ENCODE results near the gene ANKRD50.

ANKRD50 gene

GRCh38 chr4:124710015-124710741, 2.4 kb downstream of the ANKRD50 start:
- no peak for DNase-seq

GRCh38 chr4:124708517-124709300, 3.8 kb downstream of the ANKRD50 start:
- peak; percentile 71 for DNase-seq

- DNase-seq = no peak
Measured at GRCh38 chr4:124705393-124705792, 7.1 kb downstream of the ANKRD50 start.

- no peak for DNase-seq
Measured at GRCh38 chr4:124703154-124703553, 9.4 kb downstream of the ANKRD50 start.

GRCh38 chr4:124697441-124697840, 15.1 kb downstream of the ANKRD50 start:
- DNase-seq = no peak

- no peak for DNase-seq
Measured at GRCh38 chr4:124696182-124696581, 16.4 kb downstream of the ANKRD50 start.

- no peak for DNase-seq
Measured at GRCh38 chr4:124694946-124695598, 17.5 kb downstream of the ANKRD50 start.

- DNase-seq = no peak
Measured at GRCh38 chr4:124694306-124694705, 18.2 kb downstream of the ANKRD50 start.

GRCh38 chr4:124691801-124692200, 20.7 kb downstream of the ANKRD50 start:
- no peak for DNase-seq

GRCh38 chr4:124686279-124686678, 26.3 kb downstream of the ANKRD50 start:
- DNase-seq = no peak

GRCh38 chr4:124685851-124686250, 26.7 kb downstream of the ANKRD50 start:
- DNase-seq = peak; percentile 11

GRCh38 chr4:124684301-124684700, 28.2 kb downstream of the ANKRD50 start:
- DNase-seq = no peak

- DNase-seq = no peak
Measured at GRCh38 chr4:124682384-124682783, 30.1 kb downstream of the ANKRD50 start.

GRCh38 chr4:124666496-124666895, 46.0 kb downstream of the ANKRD50 start:
- no peak for DNase-seq

- no peak for DNase-seq
Measured at GRCh38 chr4:124658795-124659194, 53.7 kb downstream of the ANKRD50 start.

- no peak for DNase-seq
Measured at GRCh38 chr4:124650614-124651013, 61.9 kb downstream of the ANKRD50 start.

GRCh38 chr4:124647599-124647998, 64.9 kb downstream of the ANKRD50 start:
- DNase-seq = no peak

- no peak for DNase-seq
Measured at GRCh38 chr4:124644621-124645020, 67.9 kb downstream of the ANKRD50 start.

- DNase-seq = no peak
Measured at GRCh38 chr4:124642846-124643245, 69.7 kb downstream of the ANKRD50 start.

- peak; percentile 78 for DNase-seq
Measured at GRCh38 chr4:124641715-124642381, 70.7 kb downstream of the ANKRD50 start.

GRCh38 chr4:124640022-124640730, 72.4 kb downstream of the ANKRD50 start:
- peak; percentile 65 for DNase-seq

GRCh38 chr4:124637321-124637720, 75.2 kb downstream of the ANKRD50 start:
- DNase-seq = no peak
